CD4-positive, alpha-beta T cell treated with Interleukin-15 for 1 hour (primary cell): Measurements from ENCODE around the gene CCDC183.
A peak's percentile ranks its signal among the peaks of the same experiment; 100 is the strongest.
"Not testable (repeated sequence)": the region's sequence is repeated elsewhere in the genome, so short reads cannot be mapped to it uniquely, and the experiment has no call there.

Experiments
- DNase-seq: peaks from one replicate; pipeline ENCODE4 v3.0.0-alpha.2; 2020

Gene CCDC183

DNA sequence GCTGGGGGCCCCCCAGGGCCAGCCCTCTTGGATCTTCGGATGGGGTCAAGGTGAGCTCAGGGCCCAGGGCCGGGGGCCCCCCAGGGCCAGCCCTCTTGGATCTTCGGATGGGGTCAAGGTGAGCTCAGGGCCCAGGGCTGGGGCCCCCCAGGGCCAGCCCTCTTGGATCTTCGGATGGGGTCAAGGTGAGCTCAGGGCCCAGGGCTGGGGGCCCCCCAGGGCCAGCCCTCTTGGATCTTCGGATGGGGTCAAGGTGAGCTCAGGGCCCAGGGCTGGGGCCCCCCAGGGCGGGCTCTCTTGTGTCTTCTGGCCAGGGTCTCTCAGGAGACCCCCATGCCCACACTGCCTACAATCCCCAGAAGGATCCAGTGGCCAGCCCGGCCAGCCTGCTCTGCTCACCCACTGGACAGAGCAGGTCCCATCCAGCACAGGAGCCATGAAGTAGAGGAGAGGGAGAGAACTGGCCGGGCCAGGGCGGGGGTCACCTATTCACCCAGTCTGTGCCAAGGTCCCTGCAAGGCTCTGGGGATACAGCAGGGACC, 6.9 kb downstream of the CCDC183 start:
- DNase-seq, result not testable (repeated sequence)

DNA sequence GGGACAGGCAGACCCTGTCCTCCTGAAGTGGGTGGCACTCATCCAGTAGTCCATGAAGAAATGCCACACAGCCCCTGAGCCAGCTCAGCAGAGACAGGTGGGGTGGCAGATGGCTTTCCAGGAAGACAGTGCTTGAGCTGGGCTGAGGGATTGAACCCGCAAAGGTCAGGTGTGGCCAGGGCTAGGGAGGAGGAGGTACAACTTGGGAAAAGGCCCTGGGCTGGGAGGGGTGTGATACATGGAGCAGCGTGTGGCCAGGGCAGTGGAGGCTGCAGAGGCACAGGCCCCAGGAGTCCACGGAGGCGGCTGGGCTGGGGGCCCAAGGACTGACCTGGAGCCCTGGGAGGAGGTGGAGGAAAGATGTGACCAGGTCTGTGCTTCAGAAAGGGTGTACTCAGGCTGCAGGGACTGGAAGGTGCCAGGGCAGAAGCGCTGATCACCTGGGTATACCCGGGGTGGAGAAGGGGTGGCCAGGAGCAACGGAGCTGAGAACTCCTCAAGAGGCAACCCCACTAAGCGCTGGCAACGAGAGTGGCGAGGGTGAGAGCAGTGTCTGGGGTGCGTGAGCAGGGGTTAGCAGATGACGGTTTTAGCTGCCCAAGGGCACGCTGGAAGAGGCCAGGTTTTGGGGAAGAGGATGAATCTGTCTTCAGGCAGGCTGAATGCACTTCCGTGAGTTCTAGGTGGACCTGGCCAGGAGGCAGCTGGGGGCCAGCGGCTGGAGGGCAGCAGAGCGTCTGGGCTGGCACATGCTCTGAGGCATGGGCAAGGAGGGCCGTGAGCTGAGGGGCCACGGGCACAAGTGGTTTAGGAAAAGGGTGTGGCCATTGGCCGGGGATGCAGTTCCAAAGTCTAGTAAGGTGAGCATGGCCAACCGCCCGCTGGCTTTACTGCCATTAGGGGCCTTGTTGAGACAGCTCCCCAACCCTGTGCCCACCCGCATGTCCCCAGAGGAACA, 7.7 kb downstream of the CCDC183 start:
- DNase-seq, result no peak

GRCh38 chr9:136804509-136805206, 8.5 kb downstream of the CCDC183 start:
- DNase-seq, result no peak

GRCh38 chr9:136805207-136805740, 9.1 kb downstream of the CCDC183 start:
- peak; percentile 7 for DNase-seq

DNA sequence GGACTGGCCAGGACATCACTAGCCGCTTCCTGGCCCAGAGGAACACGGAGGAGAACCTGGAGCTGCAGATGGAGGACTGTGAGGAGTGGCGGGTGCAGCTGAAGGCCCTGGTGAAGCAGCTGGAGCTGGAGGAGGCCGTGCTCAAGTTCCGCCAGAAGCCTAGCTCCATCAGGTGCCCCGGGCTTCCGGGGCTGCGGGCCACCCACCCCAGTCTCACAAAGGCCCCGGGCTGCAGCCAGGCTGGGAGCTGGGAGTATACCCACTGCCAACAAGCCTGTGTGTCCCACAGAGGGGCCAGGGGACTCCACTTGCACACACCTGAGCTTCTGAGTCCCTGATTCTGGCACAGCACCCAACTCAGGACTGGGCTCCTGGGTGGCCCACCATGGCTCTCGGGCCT, 9.9 kb downstream of the CCDC183 start:
- peak; percentile 14 for DNase-seq

GRCh38 chr9:136806631-136807201, 10.6 kb downstream of the CCDC183 start:
- peak; percentile 8 for DNase-seq

DNA sequence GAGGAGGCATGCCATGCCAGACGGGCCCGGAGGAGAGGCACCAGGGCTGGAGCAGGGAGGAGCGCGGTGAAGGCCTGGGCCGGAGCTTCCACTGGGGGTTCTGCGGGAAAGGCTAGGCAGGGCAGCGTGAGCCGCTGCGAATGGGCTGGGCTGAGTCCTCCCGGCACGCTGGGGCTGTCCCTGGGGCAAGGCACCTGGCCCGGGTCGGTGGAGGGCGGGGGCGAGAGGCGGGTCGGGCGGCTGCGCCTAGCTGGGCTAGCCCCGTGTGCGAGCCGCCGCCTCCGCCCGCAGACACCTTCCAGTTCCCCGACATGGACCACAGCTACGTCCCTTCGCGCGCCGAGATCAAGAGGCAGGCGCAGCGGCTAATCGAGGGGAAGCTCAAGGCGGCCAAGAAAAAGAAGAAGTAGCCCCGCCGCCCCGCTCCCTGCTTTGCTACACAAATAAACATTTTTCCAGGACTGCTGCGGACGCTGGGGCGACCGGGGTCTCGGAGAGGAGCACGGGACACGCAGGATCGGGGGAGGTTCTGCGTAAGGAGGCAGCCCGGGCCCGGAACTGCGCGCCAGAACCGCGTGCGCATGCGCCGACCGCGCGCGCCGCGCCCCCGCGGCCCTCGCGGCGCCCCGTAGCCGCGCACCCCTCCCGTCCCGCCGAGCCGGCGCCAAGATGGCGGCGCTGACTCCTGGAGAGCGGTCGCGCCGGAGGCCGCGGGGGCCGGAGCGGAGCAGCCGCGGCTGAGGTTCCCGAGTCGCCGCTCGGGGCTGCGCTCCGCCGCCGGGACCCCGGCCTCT, 11.3 kb downstream of the CCDC183 start, which contains the start of gene RABL6:
Gene RABL6 (plus strand): TSS at position 668 of the 794 bp plus-strand sequence. CDS start 249 bp downstream, outside the sequence.
- DNase-seq, result peak; percentile 82

DNA sequence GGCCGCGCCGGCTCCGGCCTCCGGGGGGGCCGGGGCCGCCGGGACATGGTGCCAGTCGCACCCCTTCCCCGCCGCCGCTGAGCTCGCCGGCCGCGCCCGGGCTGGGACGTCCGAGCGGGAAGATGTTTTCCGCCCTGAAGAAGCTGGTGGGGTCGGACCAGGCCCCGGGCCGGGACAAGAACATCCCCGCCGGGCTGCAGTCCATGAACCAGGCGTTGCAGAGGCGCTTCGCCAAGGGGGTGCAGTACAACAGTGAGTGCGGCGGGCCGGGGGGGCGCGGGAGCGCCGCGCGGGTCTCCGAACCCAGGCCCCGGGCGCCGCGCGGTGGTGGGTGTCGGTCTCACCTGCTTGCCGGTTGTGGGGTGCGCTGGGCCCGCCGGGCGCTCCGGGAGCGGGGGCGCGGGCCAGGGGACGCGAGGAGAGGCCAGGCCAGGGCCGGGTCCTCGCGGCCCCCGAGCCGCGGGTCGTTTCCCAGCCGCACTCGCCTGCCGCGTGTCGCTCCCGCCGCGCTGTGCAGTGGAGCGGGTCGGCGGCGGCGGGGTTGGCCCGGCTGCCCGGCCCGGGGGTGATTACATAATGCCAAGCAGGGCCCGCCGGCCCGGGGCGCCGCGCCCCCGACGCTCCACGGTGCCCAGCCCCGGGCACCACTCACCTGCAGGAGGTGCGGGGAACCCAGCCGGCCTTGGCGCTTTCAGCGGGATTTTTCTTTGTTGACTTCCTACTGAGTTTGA, 12.1 kb downstream of the CCDC183 start:
- peak; percentile 47 for DNase-seq

DNA sequence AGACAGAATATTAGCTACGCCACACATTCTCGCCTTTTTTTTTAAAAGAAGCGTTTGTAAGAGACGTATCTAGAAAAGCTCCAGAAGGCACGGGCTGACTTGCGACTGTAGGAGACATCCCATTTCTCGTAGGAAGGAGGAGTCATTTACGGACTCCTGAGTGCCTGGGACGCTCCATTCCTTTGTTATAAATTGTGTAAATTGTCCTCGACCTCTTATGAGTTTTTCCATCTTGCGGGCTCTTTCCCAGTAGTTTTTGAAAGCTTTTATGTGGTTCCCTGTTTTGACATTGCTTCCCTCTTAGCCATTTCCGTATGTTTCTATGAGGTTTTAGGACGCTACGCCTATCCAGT, 12.6 kb downstream of the CCDC183 start:
- DNase-seq, result no peak

DNA sequence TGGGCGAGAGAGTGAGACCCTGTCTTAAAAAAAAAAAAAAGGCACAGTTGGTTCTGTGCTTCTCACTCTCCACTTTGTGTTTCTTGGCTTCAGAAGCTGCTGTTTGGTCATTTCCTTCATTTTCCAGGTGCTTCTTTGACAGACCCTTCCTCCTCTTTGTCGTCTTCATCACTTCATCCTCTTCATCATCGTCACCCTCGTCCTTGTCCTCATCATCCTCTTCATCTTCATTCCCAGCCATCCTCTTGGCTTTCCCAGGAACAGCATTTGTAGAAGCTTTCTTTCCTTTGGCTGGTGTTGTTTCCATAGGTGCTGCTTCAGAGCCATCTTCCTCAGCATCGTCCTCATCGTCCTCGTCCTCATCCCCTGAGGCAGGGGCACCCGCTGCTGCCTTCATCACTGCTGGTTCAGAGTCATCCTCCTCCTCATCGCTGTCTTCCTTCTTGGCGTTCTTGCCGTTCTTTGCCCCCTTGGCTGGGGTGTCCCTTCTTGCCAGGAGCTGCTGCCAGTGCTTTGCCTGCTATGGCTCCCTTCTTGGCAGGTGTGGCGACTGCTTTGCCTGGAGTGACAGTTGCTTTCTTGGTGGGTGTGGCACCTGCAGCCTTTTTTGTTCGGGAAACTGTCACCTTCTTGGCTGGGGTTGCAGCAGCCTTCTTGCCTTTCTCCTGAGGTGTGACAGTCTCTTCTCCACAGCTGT, 18.7 kb downstream of the CCDC183 start:
- DNase-seq, result no peak

GRCh38 chr9:136815422-136815782, 19.3 kb downstream of the CCDC183 start:
- DNase-seq, result no peak

- DNase-seq, result no peak
Measured at GRCh38 chr9:136820971-136821825, 25.1 kb downstream of the CCDC183 start.

DNA sequence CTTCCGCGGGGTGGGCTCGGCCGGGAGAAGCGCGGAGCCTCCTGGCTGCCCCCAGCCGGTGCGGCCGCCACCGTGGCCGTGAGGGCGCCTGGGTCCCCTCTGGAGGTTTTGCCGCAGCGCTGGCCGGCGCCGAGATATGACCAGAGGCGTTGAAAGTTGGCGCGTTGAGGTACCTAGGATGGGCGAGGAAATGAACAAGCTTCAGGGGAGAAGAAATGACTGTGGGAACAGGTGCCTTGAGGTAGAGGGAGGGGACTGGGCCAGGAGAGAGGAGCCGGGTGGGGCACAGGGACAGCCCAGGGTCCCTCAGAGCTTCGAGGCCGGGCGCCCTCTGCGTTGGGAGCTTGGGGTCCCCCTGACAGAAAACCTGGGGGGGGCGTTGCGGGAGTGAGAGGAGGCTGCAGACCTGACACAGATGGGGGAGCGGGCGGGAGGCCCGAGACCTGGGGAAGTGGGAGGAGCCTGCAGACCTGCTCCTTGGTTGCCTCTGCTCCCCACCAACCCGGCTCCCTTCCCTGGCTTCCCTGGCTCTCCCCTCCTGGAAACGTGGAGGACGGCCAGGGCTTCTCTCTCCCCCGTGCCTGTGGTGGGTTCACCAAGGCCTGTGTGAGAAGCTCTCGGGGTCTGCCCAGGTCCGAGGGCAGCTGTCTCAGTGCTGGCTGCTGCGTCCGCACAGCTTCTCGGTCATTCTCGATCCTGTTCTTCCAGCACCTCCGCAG, 25.8 kb downstream of the CCDC183 start:
- DNase-seq, result no peak

DNA sequence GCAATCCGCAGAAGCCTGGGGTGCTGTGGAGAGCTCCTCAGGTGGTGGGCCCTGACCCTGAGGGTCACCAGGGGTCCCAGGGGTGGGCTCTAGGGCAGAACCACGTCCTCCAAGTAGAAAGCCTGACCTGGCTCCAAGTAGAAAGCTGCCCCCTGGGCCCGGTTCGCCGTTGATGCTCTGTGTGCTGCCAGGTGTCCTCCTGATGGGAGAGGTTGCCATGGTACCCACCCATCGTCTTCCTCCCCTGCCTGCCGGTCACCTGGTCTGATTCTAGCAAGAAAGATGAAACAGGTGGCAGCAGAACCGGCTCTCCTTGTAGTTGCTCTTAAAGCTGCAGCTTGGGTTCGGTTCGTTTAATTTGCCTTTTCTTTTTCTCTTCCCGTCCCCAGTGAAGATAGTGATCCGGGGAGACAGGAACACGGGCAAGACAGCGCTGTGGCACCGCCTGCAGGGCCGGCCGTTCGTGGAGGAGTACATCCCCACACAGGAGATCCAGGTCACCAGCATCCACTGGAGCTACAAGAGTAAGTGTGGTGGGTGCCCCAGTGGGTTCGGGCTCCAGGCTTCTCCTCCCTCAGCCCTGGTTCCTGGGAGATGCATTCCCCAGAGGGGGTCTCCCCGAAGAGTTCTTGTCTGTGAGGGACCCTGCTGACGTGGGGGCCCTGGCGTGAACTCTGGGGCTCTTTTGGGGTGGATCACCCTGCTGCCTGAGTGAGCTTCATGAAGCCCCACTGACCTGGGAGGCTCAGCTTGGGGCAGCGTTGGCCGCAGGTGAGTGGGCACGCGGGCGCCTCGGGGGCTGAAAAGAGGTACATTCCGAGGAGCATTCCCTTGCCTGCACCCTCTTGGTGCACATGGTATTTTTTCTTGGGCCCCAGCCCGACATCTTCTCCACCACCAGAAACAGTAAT, 27.3 kb downstream of the CCDC183 start:
- DNase-seq, result no peak

DNA sequence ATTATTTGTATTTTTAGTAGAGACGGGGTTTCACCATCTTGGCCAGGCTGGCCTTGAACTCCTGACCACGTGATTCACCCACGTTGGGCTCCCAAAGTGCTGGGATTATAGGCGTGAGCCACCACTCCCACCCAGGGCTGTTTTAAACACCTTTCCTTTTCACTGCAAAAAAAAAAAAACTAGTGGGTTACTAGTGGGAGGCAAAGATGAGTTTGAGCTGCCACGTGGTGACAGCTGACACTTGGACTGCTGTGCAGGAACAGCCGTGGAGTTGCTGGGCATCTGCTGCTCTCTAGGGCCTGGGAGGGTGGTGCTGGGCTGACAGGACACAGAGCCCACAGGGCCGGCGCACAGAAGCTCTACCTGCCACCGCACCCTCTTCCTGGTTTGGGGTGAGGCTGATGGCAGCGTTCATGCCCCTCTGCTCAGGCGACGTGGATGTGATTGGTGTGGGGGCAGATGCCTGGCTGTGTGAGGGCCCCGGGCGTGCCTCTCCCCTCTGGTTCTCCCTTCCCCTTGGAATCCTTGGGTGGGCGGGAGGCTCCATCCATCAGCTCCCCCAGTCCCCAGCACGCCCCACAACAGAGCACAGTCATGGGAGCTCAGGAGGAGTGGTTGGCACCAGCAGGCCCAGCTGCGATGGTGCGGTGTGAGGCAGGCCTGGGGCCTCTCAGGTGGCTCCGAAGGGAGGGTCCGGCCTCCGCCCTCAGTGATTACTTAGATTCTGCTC, 28.5 kb downstream of the CCDC183 start:
- DNase-seq, result no peak

DNA sequence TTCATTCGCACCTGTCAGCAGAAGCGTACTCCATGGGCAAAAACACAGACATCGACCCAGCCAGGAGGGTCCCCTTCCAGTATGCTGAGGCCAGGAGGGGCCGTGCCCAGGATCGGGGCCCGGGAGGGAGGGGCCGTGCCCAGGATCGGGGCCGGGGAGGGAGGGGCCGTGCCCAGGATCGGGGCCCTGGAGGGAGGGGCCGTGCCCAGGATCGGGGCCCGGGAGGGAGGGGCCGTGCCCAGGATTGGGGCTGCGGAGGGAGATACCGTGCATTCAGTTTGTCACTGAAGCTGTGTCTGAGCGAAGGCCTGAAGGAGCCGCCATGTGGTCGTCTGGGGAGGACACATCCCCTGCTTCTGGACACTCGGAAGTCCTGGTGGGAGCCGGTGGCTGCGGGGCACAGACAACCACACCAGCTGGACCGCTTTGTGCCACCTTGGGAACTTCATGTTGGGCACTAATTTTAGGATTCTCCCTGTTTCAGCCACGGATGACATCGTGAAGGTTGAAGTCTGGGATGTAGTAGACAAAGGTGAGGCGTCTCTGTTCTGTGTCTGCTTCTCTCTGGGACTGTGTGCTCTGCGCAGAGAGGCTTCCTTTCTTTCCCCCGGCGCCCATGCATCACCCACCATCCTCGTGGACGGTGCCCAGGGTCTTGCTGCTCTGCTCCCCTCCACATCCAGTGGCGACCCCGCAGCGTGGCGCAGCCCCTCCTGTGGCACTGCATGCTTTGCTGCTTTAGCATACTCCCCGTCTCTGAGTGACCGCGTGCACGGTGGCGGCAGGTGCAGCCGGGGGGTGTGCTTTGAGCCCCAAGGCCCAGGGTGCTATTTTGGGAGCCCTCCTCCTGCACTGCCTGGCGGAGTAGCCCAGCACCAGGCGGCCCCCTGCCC, 29.4 kb downstream of the CCDC183 start:
- no peak for DNase-seq
